ENCODE measurements around the gene NPAS3.

GRCh38 chr14:33715227-33715528 is 776.5 kb downstream of the NPAS3 start:
- no peak for TF ChIP-seq CTCF (IDR thresholded peaks at IDR 0.05; ENCODE audit: extremely low read depth in 1 of 2, insufficient read depth in 1 of 2, low read depth in 1 of 2, low read length in 2 of 2)
- no peak for TF ChIP-seq POLR2A (IDR thresholded peaks at IDR 0.05; ENCODE audit: low read depth, low read length)

Measured in endothelial cell of umbilical vein (primary cell).